Uterus (tissue), 2 donors: ENCODE data around the gene MRGPRG.

Experiments
- POLR2A ChIP-seq, 2 donors: fragments of 450-650 bp; IDR thresholded peaks; one replicate each; pipeline ENCODE4 v1.6.1; 2016; ENCODE audit warnings: antibody characterized with exemption in 2 of 2, mild to moderate bottlenecking in 1 of 2, moderate library complexity in 1 of 2
- TF ChIP-seq, protein P1 (sequence below), 4 experiments: fragments of 200-600 bp in 2 of 4; fragments of 450-650 bp in 2 of 4; sonication (generic) in 2 of 4; IDR thresholded peaks; one replicate each; pipeline ENCODE4 v1.5.1; 2016 to 2019; ENCODE audit warnings: antibody characterized with exemption in 4 of 4, mild to moderate bottlenecking in 2 of 4, moderate library complexity in 1 of 4

GRCh38 chr11:3175194-3175593 is 43.4 kb downstream of the MRGPRG start:
- TF ChIP-seq, protein P1, sequence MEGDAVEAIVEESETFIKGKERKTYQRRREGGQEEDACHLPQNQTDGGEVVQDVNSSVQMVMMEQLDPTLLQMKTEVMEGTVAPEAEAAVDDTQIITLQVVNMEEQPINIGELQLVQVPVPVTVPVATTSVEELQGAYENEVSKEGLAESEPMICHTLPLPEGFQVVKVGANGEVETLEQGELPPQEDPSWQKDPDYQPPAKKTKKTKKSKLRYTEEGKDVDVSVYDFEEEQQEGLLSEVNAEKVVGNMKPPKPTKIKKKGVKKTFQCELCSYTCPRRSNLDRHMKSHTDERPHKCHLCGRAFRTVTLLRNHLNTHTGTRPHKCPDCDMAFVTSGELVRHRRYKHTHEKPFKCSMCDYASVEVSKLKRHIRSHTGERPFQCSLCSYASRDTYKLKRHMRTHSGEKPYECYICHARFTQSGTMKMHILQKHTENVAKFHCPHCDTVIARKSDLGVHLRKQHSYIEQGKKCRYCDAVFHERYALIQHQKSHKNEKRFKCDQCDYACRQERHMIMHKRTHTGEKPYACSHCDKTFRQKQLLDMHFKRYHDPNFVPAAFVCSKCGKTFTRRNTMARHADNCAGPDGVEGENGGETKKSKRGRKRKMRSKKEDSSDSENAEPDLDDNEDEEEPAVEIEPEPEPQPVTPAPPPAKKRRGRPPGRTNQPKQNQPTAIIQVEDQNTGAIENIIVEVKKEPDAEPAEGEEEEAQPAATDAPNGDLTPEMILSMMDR (IDR thresholded peaks at IDR 0.05), result no peak
- no peak for TF ChIP-seq POLR2A (IDR thresholded peaks at IDR 0.05)
